HG02973 (cell line): ENCODE data around the gene MYH6.
"Not testable (repeated sequence)": the region's sequence is repeated elsewhere in the genome, so short reads cannot be mapped to it uniquely, and the experiment has no call there.

Experiments used
- ATAC-seq: cut with Tn5 transposase; IDR thresholded peaks from one replicate; pipeline ENCODE4 v1.9.1; 2021; ENCODE audit warnings: moderate library complexity; ENCODE audit not compliant: unreplicated experiment

MYH6 gene

GRCh38 chr14:23436327-23437132, 28.5 kb upstream of the MYH6 start:
- no peak for ATAC-seq

DNA sequence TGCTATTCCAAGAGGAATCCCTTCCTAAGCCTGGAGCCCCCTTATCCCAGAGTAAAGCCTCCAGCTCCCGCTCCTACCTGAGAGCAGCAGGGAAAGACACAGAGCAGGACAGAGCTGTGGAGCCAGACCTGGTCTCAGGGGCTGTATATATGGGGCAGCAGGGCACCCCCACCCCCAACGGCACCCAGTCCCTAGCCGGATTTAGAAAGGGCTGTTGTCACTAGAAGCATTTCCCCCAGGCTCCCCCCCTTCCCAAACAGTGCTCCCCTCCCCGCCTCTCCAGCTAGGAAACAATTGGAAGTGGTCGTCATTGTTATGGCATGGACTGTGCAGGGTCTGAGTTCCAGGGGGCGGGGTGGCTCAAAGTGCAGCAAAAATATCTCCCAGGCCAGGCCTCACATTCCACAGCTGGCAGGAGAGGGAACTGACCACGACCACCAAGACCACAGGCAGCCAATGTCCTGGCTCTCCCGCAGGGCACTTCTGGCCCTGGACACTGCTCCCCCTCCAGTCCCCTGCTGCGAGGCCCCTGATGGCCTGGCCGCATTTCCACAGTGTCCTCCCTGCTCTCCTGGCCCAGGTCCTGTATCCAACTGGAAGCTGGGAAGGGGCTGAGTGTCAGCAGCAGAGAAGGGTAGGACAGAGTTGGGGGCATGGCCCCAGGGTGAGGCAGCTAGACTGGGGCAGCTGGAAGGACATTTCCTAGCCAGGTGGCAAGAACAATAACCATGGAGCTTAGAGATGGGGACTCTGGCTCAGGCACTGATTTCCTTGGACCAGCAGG, 27.7 kb upstream of the MYH6 start, which contains the start of gene MYH7:
MYH7 (minus strand) TSS at position 118 of the 784 bp plus-strand sequence. CDS start 1,928 bp downstream, outside the sequence.
- ATAC-seq, result no peak

- no peak for ATAC-seq
These were observed 26.6 kb upstream of the MYH6 start for GRCh38 chr14:23434488-23435222.

- ATAC-seq, result no peak
These were observed 25.4 kb upstream of the MYH6 start for GRCh38 chr14:23433457-23433856.

DNA sequence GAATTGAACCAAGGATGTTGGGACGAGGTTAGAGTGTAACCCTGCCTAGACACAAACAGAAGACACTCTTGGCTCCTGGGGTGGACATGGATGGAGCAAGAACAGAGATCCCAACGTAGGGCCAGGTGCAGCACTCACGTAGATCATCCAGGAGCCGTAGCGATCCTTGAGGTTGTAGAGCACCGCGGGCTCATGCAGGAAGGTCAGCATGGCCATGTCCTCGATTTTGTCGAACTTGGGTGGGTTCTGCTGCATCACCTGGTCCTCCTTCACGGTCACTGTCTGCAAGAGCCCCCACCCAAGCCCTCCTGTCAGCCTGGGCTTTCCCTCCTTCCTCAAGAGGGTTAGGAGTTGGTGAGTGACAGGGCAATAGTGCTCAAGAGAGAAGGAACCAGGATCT, 24.9 kb upstream of the MYH6 start:
- no peak for ATAC-seq

DNA sequence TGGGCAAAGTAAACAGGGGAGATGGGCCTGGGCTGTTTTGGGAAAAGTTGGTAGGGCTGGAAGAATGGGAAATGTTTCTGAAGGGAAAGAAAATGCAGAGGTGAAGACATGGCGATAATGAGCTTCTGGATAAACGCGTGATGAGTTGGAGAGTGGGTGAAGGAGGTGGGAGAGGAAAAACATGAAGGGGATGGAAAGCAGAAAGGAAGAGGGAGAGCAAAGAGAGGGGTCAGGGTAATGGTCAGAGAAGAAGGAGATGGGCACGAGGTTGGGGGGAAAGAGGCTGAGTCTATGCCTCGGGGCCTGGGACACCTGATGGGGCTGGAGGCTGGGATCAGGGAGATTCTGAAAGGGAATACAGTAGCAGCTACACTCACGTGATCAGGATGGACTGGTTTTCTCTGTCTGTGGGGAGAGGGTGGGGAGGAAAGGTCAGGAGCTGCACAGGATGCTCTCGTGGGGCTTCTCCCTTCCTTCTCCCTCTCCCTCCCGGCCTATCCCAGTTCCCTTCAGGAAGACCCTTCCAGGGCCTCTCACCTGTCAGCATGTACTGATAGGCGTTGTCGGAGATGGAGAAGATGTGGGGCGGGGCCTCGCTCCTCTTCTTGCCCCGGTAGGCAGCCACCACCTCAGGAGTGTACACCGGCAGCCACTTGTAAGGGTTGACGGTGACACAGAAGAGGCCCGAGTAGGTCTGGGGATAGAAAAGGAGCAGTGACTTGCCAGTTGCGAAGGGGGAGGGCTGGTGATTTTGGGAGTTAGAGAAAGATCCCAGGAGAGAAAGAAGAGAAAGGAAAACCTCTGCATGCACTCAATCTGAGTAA, 24.2 kb upstream of the MYH6 start:
- no peak for ATAC-seq

- ATAC-seq, result no peak
These were observed 23.4 kb upstream of the MYH6 start for GRCh38 chr14:23431486-23431885.

GRCh38 chr14:23430723-23431085, 22.6 kb upstream of the MYH6 start:
- no peak for ATAC-seq

- no peak for ATAC-seq
These were observed 22.1 kb upstream of the MYH6 start for GRCh38 chr14:23430016-23430722.

GRCh38 chr14:23428686-23429495, 20.8 kb upstream of the MYH6 start:
- ATAC-seq, result no peak

DNA sequence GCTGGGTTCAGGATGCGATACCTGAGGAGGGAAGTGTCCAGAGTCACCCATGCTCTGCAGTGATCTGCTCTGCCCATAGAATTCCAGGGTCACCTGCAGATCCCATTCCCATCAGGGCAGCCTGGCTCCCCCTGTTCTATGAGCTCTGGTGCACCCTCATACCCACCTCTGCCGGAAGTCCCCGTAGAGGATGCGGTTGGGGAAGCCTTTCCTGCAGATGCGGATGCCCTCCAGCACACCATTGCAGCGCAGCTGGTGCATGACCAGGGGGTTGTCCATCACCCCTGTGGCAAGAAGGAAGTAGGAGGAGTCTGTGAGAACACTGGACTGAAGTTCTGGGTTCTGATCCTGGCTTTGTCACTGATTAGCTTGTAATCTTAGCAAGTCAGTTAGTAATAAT, 17.7 kb upstream of the MYH6 start:
- ATAC-seq, result not testable (repeated sequence)

- no peak for ATAC-seq
These were observed 17.1 kb upstream of the MYH6 start for GRCh38 chr14:23425169-23425568.

- ATAC-seq, result no peak
These were observed 15.6 kb upstream of the MYH6 start for GRCh38 chr14:23423657-23424056.

DNA sequence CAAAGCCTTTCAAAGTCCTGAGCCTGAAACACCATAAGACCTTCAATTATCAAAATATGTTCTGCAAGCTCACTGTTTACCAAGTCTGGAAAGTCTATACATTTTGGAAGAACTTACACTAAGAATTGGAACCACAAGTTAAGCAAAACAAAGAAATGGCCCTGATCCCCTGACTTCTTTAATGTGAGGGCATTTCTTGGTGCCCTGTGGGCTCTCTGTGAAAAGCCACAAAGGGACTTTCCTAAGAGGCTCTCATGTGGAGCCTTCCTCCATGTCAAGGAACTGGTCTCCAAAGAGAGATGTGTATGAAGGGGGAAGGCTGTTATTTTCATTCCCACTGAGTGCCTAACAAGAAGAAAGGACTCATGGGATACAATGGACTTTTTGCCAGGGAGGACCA, 13.5 kb upstream of the MYH6 start:
- no peak for ATAC-seq

- not testable (repeated sequence) for ATAC-seq
These were observed 11.6 kb upstream of the MYH6 start for GRCh38 chr14:23419646-23420045.

DNA sequence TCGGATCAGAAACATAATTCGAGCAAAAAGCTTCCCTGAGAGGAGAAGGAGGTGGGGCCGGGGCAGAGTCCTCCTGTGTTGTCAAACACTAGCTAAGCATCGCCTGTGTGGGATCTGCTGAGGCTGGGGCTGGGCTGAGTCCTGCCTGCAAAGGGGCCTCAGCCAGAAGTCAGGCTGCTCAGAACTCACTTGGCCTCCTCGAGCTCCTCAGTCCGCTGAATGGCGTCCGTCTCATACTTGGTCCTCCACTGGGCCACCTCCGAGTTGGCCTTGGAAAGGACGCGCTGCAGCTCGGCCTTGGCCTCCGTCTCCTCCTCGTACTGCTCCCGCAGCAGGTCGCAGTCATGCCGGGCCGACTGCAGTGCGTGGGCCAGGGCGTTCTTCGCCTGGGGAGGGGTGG, 9.9 kb upstream of the MYH6 start:
- ATAC-seq, result no peak

GRCh38 chr14:23417269-23417668, 9.2 kb upstream of the MYH6 start:
- not testable (repeated sequence) for ATAC-seq

DNA sequence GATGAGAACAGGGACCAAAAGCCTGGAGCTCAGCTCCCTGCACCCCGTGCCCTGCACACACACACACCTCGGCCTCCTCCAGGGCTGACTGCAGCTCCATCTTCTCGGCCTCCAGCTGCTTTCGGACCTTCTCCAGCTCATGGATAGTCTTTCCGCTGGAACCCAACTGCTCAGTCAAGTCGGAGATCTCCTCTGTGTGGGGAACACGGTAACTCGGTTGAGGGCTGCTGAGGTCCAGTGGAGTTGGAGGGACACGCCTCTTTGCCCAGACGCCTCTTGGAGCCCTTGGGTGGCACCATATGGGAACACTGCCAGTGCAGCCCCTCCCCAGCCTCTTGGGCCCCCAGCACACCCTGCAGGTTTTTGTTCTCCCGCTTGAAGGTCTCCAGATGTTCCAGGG, 8.7 kb upstream of the MYH6 start:
- no peak for ATAC-seq
